HS-5 (cell line): ENCODE measurements around the gene ASCC3.

Experiments used
- DNase-seq: peaks from one replicate; pipeline ENCODE4 v3.0.0-alpha.2; 2012; ENCODE audit warnings: low read depth

Gene ASCC3

GRCh38 chr6:100464903-100465700 lies 416.0 kb downstream of the ASCC3 start, which contains the start of gene SIM1:
Gene SIM1, minus strand, starts transcription at chr6:100464921. Its CDS starts 1,453 bp downstream, at chr6:100463468.
- DNase-seq, result peak; percentile 74

GRCh38 chr6:100464162-100464851 lies 416.8 kb downstream of the ASCC3 start:
- no peak for DNase-seq

- DNase-seq, result no peak
These were observed 417.4 kb downstream of the ASCC3 start for GRCh38 chr6:100463630-100464161.

- DNase-seq, result no peak
These were observed 418.2 kb downstream of the ASCC3 start for GRCh38 chr6:100462706-100463629.

GRCh38 chr6:100461917-100462705 lies 419.0 kb downstream of the ASCC3 start:
- DNase-seq, result peak; percentile 16

GRCh38 chr6:100461278-100461916 lies 419.7 kb downstream of the ASCC3 start:
- peak; percentile 44 for DNase-seq

- peak; percentile 16 for DNase-seq
These were observed 420.4 kb downstream of the ASCC3 start for GRCh38 chr6:100460650-100461204.

DNA sequence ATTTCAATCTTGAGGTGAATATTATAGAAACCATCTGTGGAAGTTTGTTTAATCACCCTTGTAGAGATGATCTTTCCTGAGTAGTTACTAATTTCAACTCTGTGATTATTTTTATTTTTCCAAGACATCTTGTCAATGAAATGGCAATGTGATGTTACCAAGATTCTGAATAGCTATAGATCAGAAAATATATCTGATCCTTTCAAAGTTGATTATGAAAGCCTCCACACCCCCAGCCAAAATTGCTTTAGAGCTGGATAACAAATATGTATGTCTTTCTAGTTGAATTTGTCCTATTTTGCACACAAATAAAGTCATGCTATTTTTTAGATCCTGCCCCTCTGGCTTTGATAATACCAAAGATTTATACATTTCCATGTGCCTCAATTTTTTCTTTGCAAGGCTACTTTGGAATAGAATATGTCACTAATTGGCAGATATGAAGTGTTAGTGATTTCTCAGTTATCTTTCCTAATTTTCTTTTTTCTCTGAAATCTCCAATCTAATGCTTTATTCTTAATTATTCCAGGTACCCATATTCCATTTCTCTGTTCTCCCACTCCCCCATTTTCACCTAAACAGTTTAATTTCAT lies 421.4 kb downstream of the ASCC3 start:
- DNase-seq, result no peak

- DNase-seq, result no peak
These were observed 422.1 kb downstream of the ASCC3 start for GRCh38 chr6:100458841-100459591.
